SK-N-SH (cell line): ENCODE measurements around the gene ZBTB33. TPM values are rescaled to one million over a fixed set of nuclear protein-coding genes. Genes with fewer than 3 reads are reported as not detected.

Experiments used
- CTCF ChIA-PET: fragments of 300-600, 350-600 bp; formaldehyde crosslinking; extraction: SDS; loops from one replicate; lab custom pipeline; 2021; lab: Yijun Ruan, JAX
- POLR2A ChIA-PET: fragments of 350-600 bp; sonication (Branson Sonifier 250); formaldehyde crosslinking; extraction: SDS; loops from one replicate; lab custom pipeline; 2020; ENCODE audit warnings: antibody characterized with exemption, inconsistent platforms; lab: Yijun Ruan, JAX
- DNase-seq: peaks from one replicate; pipeline ENCODE4 v3.0.0; 2012
- H2AFZ ChIP-seq: fragments of 200-600 bp; sonication (generic); 2 replicates; pipeline ENCODE4 v1.8.1; 2016; ENCODE audit warnings: antibody characterized with exemption, mild to moderate bottlenecking, low read depth
- H3F3A ChIP-seq: fragments of 200-600 bp; sonication (generic); replicated peaks from 2 replicates; pipeline ENCODE3; 2016; ENCODE audit warnings: antibody characterized with exemption, mild to moderate bottlenecking; ENCODE audit not compliant: insufficient read depth
- H3K27ac ChIP-seq, 2 experiments: fragments of 200-500 bp in 1 of 2; fragments of 200-600 bp in 1 of 2; sonication (Bioruptor generic) in 1 of 2; sonication (generic), shearing (Covaris generic) in 1 of 2; 2 replicates each; pipeline versions ENCODE4 v1.5.1 to v1.6.1; 2014 to 2016; ENCODE audit warnings: low read depth in 2 of 2, inconsistent platforms in 1 of 2, low read length in 1 of 2, mild to moderate bottlenecking in 1 of 2, mixed read lengths in 1 of 2
- H3K27me3 ChIP-seq: fragments of 200-600 bp; sonication (generic), shearing (Covaris generic); 2 replicates; pipeline ENCODE4 v1.6.1; 2016; ENCODE audit warnings: mixed run types; ENCODE audit not compliant: insufficient read depth
- H3K36me3 ChIP-seq, 2 experiments: fragments of 200-500 bp in 1 of 2; fragments of 200-600 bp in 1 of 2; sonication (Bioruptor generic) in 1 of 2; sonication (generic) in 1 of 2; replicated peaks in 1 of 2; 2 replicates each; pipeline versions ENCODE3 to v1.5.1; 2014 to 2016; ENCODE audit warnings: low read length in 1 of 2, mild to moderate bottlenecking in 1 of 2; ENCODE audit not compliant: insufficient read depth in 2 of 2, control insufficient read depth in 1 of 2
- H3K4me1 ChIP-seq, 2 experiments: fragments of 200-500 bp in 1 of 2; fragments of 200-600 bp in 1 of 2; sonication (Bioruptor generic) in 1 of 2; sonication (generic), shearing (Covaris generic) in 1 of 2; 2 replicates each; pipeline versions ENCODE4 v1.5.1 to v1.6.1; 2014 to 2016; ENCODE audit warnings: low read depth in 1 of 2, low read length in 1 of 2, mixed run types in 1 of 2; ENCODE audit not compliant: insufficient read depth in 2 of 2, control insufficient read depth in 1 of 2
- H3K4me2 ChIP-seq: fragments of 200-600 bp; sonication (generic), shearing (Covaris generic); 2 replicates; pipeline ENCODE4 v1.6.1; 2017; ENCODE audit warnings: mixed run types
- H3K4me3 ChIP-seq, 2 experiments: fragments of 200-500 bp in 1 of 2; fragments of 200-600 bp in 1 of 2; sonication (Bioruptor generic) in 1 of 2; sonication (generic), shearing (Covaris generic) in 1 of 2; 2 replicates each; pipeline versions ENCODE4 v1.5.1 to v1.8.1; 2014 to 2016; ENCODE audit warnings: low read depth in 2 of 2, inconsistent platforms in 1 of 2, low read length in 1 of 2, mild to moderate bottlenecking in 1 of 2, mixed read lengths in 1 of 2, moderate library complexity in 1 of 2
- H3K79me2 ChIP-seq: fragments of 200-600 bp; sonication (generic); 2 replicates; pipeline ENCODE4 v1.8.1; 2017; ENCODE audit warnings: mild to moderate bottlenecking; ENCODE audit not compliant: insufficient read depth
- H3K9ac ChIP-seq: fragments of 200-600 bp; sonication (generic); 2 replicates; pipeline ENCODE4 v1.6.1; 2017; ENCODE audit warnings: mixed run types
- H3K9me2 ChIP-seq: fragments of 200-600 bp; sonication (generic); 2 replicates; pipeline ENCODE4 v1.6.1; 2017; ENCODE audit warnings: mixed run types
- H3K9me3 ChIP-seq: fragments of 200-600 bp; sonication (generic); 2 replicates; pipeline ENCODE4 v1.6.1; 2017; ENCODE audit warnings: mixed run types, mild to moderate bottlenecking, moderate library complexity
- H4K20me1 ChIP-seq: fragments of 200-600 bp; sonication (generic); 2 replicates; pipeline ENCODE4 v1.6.1; 2017; ENCODE audit warnings: mild to moderate bottlenecking, mixed run types; ENCODE audit not compliant: insufficient read depth
- CHD2 ChIP-seq: fragments of 150-350 bp; IDR thresholded peaks from 2 replicates; pipeline ENCODE4 v1.6.1; 2018; ENCODE audit warnings: low read length; ENCODE audit not compliant: partially characterized antibody
- ELF1 ChIP-seq: IDR thresholded peaks from 2 replicates; pipeline ENCODE4 v1.4.0; 2012
- EZH2phosphoT487 ChIP-seq: fragments of 200-600 bp; sonication (generic); IDR thresholded peaks from 2 replicates; pipeline ENCODE4 v1.6.1; 2017; ENCODE audit warnings: low read depth, mixed run types, mild to moderate bottlenecking, antibody characterized with exemption, moderate library complexity, borderline replicate concordance
- FOXJ3 ChIP-seq: sonication (generic); formaldehyde crosslinking; IDR thresholded peaks from 2 replicates; pipeline ENCODE4 v1.5.1; 2020; ENCODE audit warnings: mild to moderate bottlenecking, missing genetic modification reagents
- FOXM1 ChIP-seq: IDR thresholded peaks from 2 replicates; pipeline ENCODE4 v1.4.0; 2012; ENCODE audit warnings: low read depth, mild to moderate bottlenecking
- GATA2 ChIP-seq: sonication (generic); formaldehyde crosslinking; IDR thresholded peaks from 2 replicates; pipeline ENCODE4 v1.5.0; 2020; ENCODE audit warnings: mild to moderate bottlenecking, missing genetic modification reagents
- MXI1 ChIP-seq: IDR thresholded peaks from 2 replicates; pipeline ENCODE4 v1.6.1; 2012; ENCODE audit warnings: mild to moderate bottlenecking, low read depth, low read length, improper control_type of control experiment
- PBX3 ChIP-seq: IDR thresholded peaks from 2 replicates; pipeline ENCODE4; 2012
- POLR2AphosphoS5 ChIP-seq: IDR thresholded peaks from 2 replicates; pipeline ENCODE4 v1.6.1; 2012; ENCODE audit warnings: low read depth, low read length
- RAD21 ChIP-seq: IDR thresholded peaks from 2 replicates; pipeline ENCODE4 v1.6.1; 2012; ENCODE audit warnings: mild to moderate bottlenecking, low read length
- RXRA ChIP-seq: IDR thresholded peaks from 2 replicates; pipeline ENCODE4 v1.4.0; 2012; ENCODE audit warnings: low read depth, mild to moderate bottlenecking, borderline replicate concordance
- SIN3A ChIP-seq: IDR thresholded peaks from 2 replicates; pipeline ENCODE4 v1.6.1; 2012; ENCODE audit warnings: low read depth, mild to moderate bottlenecking, low read length, moderate library complexity, borderline replicate concordance
- TCF12 ChIP-seq: IDR thresholded peaks from 2 replicates; pipeline ENCODE4 v1.4.0; 2012
- TEAD4 ChIP-seq: IDR thresholded peaks from 2 replicates; pipeline ENCODE4 v1.4.0; 2012; ENCODE audit warnings: mild to moderate bottlenecking, borderline replicate concordance; ENCODE audit not compliant: insufficient read depth
- WGBS: methylation state at CpG from one replicate; pipeline ENCODE4 v1.1.6; 2017; ENCODE audit warnings: low lambda C conversion rate; 5-methylcytosine and 5-hydroxymethylcytosine counted together
- polyA plus RNA-seq, 3 experiments: library from polyadenylated mRNA; depleted of rRNA; stranded (reverse); fragments of >200 nt; gene quantifications; 2 replicates each; pipeline ENCODE4 v1.2.3, GENCODE V29; 2012
- TF ChIP-seq, protein P1 (sequence below): fragments of 200-600 bp; sonication (generic); IDR thresholded peaks from 2 replicates; pipeline ENCODE4 v1.6.1; 2017; ENCODE audit warnings: antibody characterized with exemption, mild to moderate bottlenecking, moderate library complexity
- TF ChIP-seq, protein P2 (sequence below): IDR thresholded peaks from 2 replicates; pipeline ENCODE4 v1.6.1; 2012; ENCODE audit warnings: mild to moderate bottlenecking, low read depth, low read length, moderate library complexity

ZBTB33 gene
- polyA plus RNA-seq, 1 of the 3 experiments (the other 2 are of a cell fraction): 1.2 TPM

GRCh38 chrX:120269373-120270035, 18.9 kb downstream of the ZBTB33 start:
- H3K4me2 ChIP-seq: no peak overlapping the region
- H3F3A ChIP-seq: no peaks in the 10 kb centered on the region
- no peaks in the 10 kb centered on the region for H3K36me3 ChIP-seq
- no peaks in the 10 kb centered on the region; the same call in 1 of the 2 replicates for H3K79me2 ChIP-seq
- H3K27ac ChIP-seq: no peak overlapping the region
- H3K4me3 ChIP-seq: no peak overlapping the region
- TF ChIP-seq POLR2AphosphoS5 (no peak), TEAD4 (no peak), CHD2 (no peak), PBX3 (no peak), FOXJ3 (CRISPR knock-in tag) (no peak), GATA2 (CRISPR knock-in tag) (no peak), RAD21 (no peak), ELF1 (no peak), RXRA (no peak), TCF12 (no peak), MXI1 (no peak), FOXM1 (no peak), EZH2phosphoT487 (no peak), SIN3A (no peak)
- TF ChIP-seq, protein P1, sequence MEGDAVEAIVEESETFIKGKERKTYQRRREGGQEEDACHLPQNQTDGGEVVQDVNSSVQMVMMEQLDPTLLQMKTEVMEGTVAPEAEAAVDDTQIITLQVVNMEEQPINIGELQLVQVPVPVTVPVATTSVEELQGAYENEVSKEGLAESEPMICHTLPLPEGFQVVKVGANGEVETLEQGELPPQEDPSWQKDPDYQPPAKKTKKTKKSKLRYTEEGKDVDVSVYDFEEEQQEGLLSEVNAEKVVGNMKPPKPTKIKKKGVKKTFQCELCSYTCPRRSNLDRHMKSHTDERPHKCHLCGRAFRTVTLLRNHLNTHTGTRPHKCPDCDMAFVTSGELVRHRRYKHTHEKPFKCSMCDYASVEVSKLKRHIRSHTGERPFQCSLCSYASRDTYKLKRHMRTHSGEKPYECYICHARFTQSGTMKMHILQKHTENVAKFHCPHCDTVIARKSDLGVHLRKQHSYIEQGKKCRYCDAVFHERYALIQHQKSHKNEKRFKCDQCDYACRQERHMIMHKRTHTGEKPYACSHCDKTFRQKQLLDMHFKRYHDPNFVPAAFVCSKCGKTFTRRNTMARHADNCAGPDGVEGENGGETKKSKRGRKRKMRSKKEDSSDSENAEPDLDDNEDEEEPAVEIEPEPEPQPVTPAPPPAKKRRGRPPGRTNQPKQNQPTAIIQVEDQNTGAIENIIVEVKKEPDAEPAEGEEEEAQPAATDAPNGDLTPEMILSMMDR: no peak
- TF ChIP-seq, protein P2, sequence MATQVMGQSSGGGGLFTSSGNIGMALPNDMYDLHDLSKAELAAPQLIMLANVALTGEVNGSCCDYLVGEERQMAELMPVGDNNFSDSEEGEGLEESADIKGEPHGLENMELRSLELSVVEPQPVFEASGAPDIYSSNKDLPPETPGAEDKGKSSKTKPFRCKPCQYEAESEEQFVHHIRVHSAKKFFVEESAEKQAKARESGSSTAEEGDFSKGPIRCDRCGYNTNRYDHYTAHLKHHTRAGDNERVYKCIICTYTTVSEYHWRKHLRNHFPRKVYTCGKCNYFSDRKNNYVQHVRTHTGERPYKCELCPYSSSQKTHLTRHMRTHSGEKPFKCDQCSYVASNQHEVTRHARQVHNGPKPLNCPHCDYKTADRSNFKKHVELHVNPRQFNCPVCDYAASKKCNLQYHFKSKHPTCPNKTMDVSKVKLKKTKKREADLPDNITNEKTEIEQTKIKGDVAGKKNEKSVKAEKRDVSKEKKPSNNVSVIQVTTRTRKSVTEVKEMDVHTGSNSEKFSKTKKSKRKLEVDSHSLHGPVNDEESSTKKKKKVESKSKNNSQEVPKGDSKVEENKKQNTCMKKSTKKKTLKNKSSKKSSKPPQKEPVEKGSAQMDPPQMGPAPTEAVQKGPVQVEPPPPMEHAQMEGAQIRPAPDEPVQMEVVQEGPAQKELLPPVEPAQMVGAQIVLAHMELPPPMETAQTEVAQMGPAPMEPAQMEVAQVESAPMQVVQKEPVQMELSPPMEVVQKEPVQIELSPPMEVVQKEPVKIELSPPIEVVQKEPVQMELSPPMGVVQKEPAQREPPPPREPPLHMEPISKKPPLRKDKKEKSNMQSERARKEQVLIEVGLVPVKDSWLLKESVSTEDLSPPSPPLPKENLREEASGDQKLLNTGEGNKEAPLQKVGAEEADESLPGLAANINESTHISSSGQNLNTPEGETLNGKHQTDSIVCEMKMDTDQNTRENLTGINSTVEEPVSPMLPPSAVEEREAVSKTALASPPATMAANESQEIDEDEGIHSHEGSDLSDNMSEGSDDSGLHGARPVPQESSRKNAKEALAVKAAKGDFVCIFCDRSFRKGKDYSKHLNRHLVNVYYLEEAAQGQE: no peak
- TF ChIP-seq, all 33 proteins: peak for 0
- H4K20me1 ChIP-seq: no peaks in the 10 kb centered on the region
- H3K27me3 ChIP-seq: peaks cover 5% of the 10 kb centered on the region
- POLR2A ChIA-PET: no interaction called here
- DNase-seq: no peak
- peaks cover 0 to 2% of the 10 kb centered on the region in 2 experiments; a peak in 2 of 4 replicates for H3K4me1 ChIP-seq
- no peaks in the 10 kb centered on the region for H3K9me2 ChIP-seq
- no peaks in the 10 kb centered on the region for H3K9me3 ChIP-seq
- H3K9ac ChIP-seq: no peak overlapping the region
- WGBS: 29% methylated on average over 1 of the region's 1 CpG
- CTCF ChIA-PET: interaction anchor here (1.0 to 1.4 kb wide), 2 partner anchors 10 to 19 kb away, joined by 3 read pairs; partner anchors contain the start of gene ZBTB33
- H2AFZ ChIP-seq: no peak overlapping the region
